SK-N-SH treated with all-trans-retinoic acid at 6 μM for 48 hours (cell line): ENCODE measurements around the gene LRBA.

Source experiments
- ATAC-seq: fragments of 200-7000 bp; cut with Tn5 transposase; 3 replicates; pipeline ENCODE4 v1.9.1; 2020; ENCODE audit warnings: mild to moderate bottlenecking, moderate library complexity
- ARNTL ChIP-seq: fragments of 450-650 bp; formaldehyde crosslinking; IDR thresholded peaks from 2 replicates; pipeline ENCODE4 v1.5.0; 2020; ENCODE audit warnings: low read depth, mild to moderate bottlenecking, moderate library complexity, borderline replicate concordance
- BACH2 ChIP-seq: fragments of 250-450 bp; sonication (Bioruptor Pico); IDR thresholded peaks from 2 replicates; pipeline ENCODE4 v1.9.0; 2021; ENCODE audit warnings: mild to moderate bottlenecking, borderline replicate concordance
- ESRRG ChIP-seq: fragments of 250-450 bp; sonication (Bioruptor Pico); IDR thresholded peaks from 2 replicates; pipeline ENCODE4 v1.6.1; 2021; ENCODE audit warnings: mild to moderate bottlenecking
- ISL1 ChIP-seq: fragments of 250-450 bp; sonication (Bioruptor Pico); IDR thresholded peaks from 2 replicates; pipeline ENCODE4 v2.1.2; 2022; ENCODE audit warnings: mild to moderate bottlenecking, moderate library complexity
- OSR1 ChIP-seq: fragments of 250-450 bp; sonication (Bioruptor Pico); IDR thresholded peaks from 2 replicates; pipeline ENCODE4 v1.8.0; 2022; ENCODE audit warnings: moderate library complexity, mild to moderate bottlenecking, inconsistent platforms
- PATZ1 ChIP-seq: fragments of 250-450 bp; sonication (Bioruptor Pico); IDR thresholded peaks from 2 replicates; pipeline ENCODE4 v1.8.0; 2020; ENCODE audit warnings: mild to moderate bottlenecking, moderate library complexity, borderline replicate concordance
- SNAI2 ChIP-seq: fragments of 250-450 bp; sonication (Bioruptor Pico); IDR thresholded peaks from 2 replicates; pipeline ENCODE4 v1.5.0; 2020; ENCODE audit warnings: mild to moderate bottlenecking, moderate library complexity
- TCF4 ChIP-seq: fragments of 250-450 bp; sonication (Bioruptor Pico); IDR thresholded peaks from 2 replicates; pipeline ENCODE4 v1.8.0; 2021; ENCODE audit warnings: mild to moderate bottlenecking, moderate library complexity, borderline replicate concordance
- TOX ChIP-seq: fragments of 250-450 bp; sonication (Bioruptor Pico); IDR thresholded peaks from 2 replicates; pipeline ENCODE4 v1.8.0; 2021; ENCODE audit warnings: mild to moderate bottlenecking, moderate library complexity, borderline replicate concordance
- ZNF565 ChIP-seq: fragments of 450-650 bp; formaldehyde crosslinking; conservative IDR thresholded peaks from 2 replicates; pipeline ENCODE4 v1.5.0; 2020; ENCODE audit warnings: low read depth, mild to moderate bottlenecking, moderate library complexity
- ZNF70 ChIP-seq: fragments of 450-650 bp; formaldehyde crosslinking; IDR thresholded peaks from 2 replicates; pipeline ENCODE4 v1.5.0; 2020; ENCODE audit warnings: mild to moderate bottlenecking, moderate library complexity
- ZNF8 ChIP-seq: fragments of 450-650 bp; formaldehyde crosslinking; IDR thresholded peaks from 2 replicates; pipeline ENCODE4 v1.5.0; 2020; ENCODE audit warnings: mild to moderate bottlenecking, moderate library complexity
- TF ChIP-seq, protein P1 (sequence below): fragments of 250-450 bp; sonication (Bioruptor Pico); IDR thresholded peaks from 2 replicates; pipeline ENCODE4 v1.5.1; 2021; ENCODE audit warnings: mild to moderate bottlenecking, moderate library complexity

Gene LRBA

DNA sequence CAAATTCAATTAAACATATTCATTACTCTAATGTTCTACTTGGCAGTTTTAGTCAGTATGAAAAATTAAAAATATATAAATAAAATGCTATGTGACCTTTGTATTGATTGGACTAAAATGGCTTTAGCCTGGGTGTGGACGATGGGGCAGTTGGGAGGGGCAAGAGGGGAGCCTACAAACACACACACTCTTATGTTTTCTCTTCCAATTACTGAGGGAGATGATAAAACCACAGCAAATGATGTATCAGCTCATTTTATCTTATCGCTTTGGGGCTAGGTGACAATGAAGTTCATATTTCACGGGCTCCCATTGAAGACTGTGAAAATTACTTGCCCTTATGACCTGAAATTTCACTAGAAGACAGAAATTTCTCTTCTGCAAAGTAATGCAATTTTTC lies 517.5 kb downstream of the LRBA start (continued):
- no peak for TF ChIP-seq PATZ1 (CRISPR knock-in tag)

DNA sequence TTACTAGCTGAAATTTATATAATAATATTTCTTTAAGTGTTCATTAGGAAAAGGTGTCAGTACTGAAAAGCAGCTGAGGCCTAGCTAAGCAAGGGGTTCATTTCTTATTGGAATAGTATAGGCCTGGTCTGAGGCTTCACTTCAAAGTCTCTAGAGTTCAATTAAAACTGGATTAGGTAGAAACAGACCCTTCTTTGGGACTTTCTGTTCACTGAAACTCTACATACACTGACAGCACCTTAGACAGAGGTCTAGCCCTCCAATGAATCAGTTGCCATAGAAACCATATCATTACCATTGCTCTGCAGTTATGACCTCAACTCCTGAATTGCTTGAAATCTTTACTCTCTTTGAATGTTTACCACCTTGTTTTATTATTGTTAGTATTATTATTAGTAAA lies 519.5 kb downstream of the LRBA start:
- no peak for ATAC-seq
- TF ChIP-seq ZNF70 (CRISPR knock-in tag) (no peak), ISL1 (no peak), ZNF8 (no peak)
- TF ChIP-seq, protein P1, sequence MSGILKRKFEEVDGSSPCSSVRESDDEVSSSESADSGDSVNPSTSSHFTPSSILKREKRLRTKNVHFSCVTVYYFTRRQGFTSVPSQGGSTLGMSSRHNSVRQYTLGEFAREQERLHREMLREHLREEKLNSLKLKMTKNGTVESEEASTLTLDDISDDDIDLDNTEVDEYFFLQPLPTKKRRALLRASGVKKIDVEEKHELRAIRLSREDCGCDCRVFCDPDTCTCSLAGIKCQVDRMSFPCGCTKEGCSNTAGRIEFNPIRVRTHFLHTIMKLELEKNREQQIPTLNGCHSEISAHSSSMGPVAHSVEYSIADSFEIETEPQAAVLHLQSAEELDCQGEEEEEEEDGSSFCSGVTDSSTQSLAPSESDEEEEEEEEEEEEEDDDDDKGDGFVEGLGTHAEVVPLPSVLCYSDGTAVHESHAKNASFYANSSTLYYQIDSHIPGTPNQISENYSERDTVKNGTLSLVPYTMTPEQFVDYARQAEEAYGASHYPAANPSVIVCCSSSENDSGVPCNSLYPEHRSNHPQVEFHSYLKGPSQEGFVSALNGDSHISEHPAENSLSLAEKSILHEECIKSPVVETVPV (CRISPR knock-in tag) = no peak

- no peak for ATAC-seq
- no peak for TF ChIP-seq ESRRG (CRISPR knock-in tag)
- no peak for TF ChIP-seq BACH2 (CRISPR knock-in tag)
- TF ChIP-seq TCF4 (CRISPR knock-in tag) = no peak
- no peak for TF ChIP-seq OSR1 (CRISPR knock-in tag)
- TF ChIP-seq, protein P1 (CRISPR knock-in tag) = no peak
- TF ChIP-seq TOX (CRISPR knock-in tag) = no peak
- no peak for TF ChIP-seq ARNTL
- no peak for TF ChIP-seq ZNF565
These were observed 521.2 kb downstream of the LRBA start for GRCh38 chr4:150493851-150494250.

DNA sequence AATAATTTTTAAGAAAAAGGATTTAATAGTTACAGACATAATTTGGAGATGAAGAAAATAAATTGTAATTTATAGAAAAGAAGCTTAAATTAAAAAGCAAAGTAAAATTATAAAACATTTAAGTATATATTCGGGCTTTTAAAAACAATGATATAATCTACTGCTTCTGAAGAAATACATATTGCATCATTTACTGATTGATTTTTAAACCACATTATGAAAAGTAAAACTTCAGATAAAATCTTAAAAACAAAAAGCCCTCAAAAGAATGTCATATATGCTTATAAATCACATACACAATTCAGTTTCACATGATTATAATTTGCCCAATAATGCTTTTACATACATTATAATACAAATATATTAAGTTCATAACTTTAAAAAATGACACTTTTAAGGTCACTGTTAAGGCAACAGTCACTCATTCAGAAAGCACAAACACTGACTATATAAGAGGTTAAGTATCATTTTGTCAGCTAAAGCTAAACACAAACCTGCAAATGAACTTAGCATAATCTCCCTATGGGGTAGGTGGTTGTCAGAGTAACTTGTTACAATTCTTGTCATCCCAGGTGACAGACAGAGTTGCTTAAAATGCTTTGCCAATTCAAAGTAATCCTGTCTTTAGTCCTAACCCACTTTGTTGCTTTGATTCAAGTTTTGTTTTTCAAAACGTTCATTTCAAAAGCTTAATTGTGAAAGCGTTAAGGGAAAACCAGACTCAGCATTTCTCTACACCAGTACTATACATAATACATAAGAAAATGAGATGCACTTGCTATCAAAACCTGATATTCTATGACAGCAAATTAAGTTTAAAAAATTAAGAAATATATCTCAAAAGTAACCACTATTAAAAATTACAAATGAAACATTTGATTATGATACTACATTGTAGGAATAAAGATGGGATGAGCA lies 523.7 kb downstream of the LRBA start:
- ATAC-seq = no peak

More for the DNA sequence above, 523.7 kb downstream of the LRBA start:
- TF ChIP-seq ZNF8 = no peak
- no peak for TF ChIP-seq ESRRG (CRISPR knock-in tag)
- TF ChIP-seq, protein P1 (CRISPR knock-in tag) = no peak
- no peak for TF ChIP-seq SNAI2 (CRISPR knock-in tag)
- TF ChIP-seq ZNF70 (CRISPR knock-in tag) = no peak
- peak; percentile 51 for TF ChIP-seq ISL1
- no peak for TF ChIP-seq PATZ1 (CRISPR knock-in tag)
